K562 (cell line): ENCODE measurements around the gene OOSP2. TPM values are rescaled to one million over a fixed set of nuclear protein-coding genes. Genes with fewer than 3 reads are reported as not detected.

ENCODE experiments used
- ARHGAP35 ChIP-seq: fragments of 450-650 bp; IDR thresholded peaks from 2 replicates; pipeline ENCODE4 v1.6.1; 2018; ENCODE audit not compliant: partially characterized antibody
- BRCA1 ChIP-seq, 2 experiments: fragments of 450-650 bp in 1 of 2; sonication (generic) in 1 of 2; formaldehyde crosslinking in 1 of 2; IDR thresholded peaks; 2 replicates each; pipeline versions ENCODE4 v1.5.0 to v1.6.1; 2017 to 2020; ENCODE audit warnings: mild to moderate bottlenecking in 1 of 2, missing genetic modification reagents in 1 of 2
- CUX1 ChIP-seq: fragments of 200-800 bp; sonication (Bioruptor generic); IDR thresholded peaks from 2 replicates; pipeline ENCODE4 v1.6.1; 2016; ENCODE audit warnings: missing genetic modification characterization, missing compliant biosample characterization
- HCFC1 ChIP-seq: IDR thresholded peaks from 2 replicates; pipeline ENCODE4 v1.6.1; 2012; ENCODE audit warnings: low read depth, low read length, improper control_type of control experiment
- KDM1A ChIP-seq, 2 experiments: fragments of 450-650 bp; IDR thresholded peaks; 2 replicates each; pipeline ENCODE4 v1.6.1; 2016; ENCODE audit warnings: mild to moderate bottlenecking in 2 of 2
- MGA ChIP-seq: fragments of 450-650 bp; IDR thresholded peaks from 2 replicates; pipeline ENCODE4 v1.6.1; 2016; ENCODE audit warnings: mild to moderate bottlenecking, moderate library complexity
- NCOA2 ChIP-seq, 2 experiments: fragments of 450-650 bp; IDR thresholded peaks; 2 replicates each; pipeline ENCODE4 v1.6.1; 2018; ENCODE audit warnings: mild to moderate bottlenecking in 2 of 2, moderate library complexity in 1 of 2; ENCODE audit not compliant: partially characterized antibody in 2 of 2
- SETDB1 ChIP-seq: IDR thresholded peaks from one replicate; pipeline ENCODE4 v1.6.1; 2012; ENCODE audit warnings: low read length, control low read depth, inconsistent platforms
- SMAD4 ChIP-seq: fragments of 250-450 bp; sonication (Bioruptor Pico); conservative IDR thresholded peaks from 2 replicates; pipeline ENCODE4 v1.8.0; 2021; ENCODE audit warnings: inconsistent platforms, mild to moderate bottlenecking, moderate library complexity
- YY1 ChIP-seq, 3 experiments: IDR thresholded peaks; 2 replicates each; pipeline ENCODE4 v1.6.1; 2011; ENCODE audit warnings: low read length in 2 of 3, mild to moderate bottlenecking in 2 of 3, moderate library complexity in 2 of 3, borderline replicate concordance in 1 of 3, control low read depth in 1 of 3, low read depth in 1 of 3; ENCODE audit not compliant: insufficient read depth in 3 of 3, insufficient replicate concordance in 2 of 3, control insufficient read depth in 1 of 3, insufficient read length in 1 of 3; ENCODE audit errors: extremely low read depth in 1 of 3
- ZNF766 ChIP-seq: fragments of 200-800 bp; sonication (Bioruptor generic); conservative IDR thresholded peaks from 2 replicates; pipeline ENCODE4 v1.6.1; 2016; ENCODE audit warnings: missing genetic modification characterization, missing compliant biosample characterization
- polyA plus RNA-seq, 8 experiments: library from polyadenylated mRNA; depleted of rRNA in 4 of 8; stranded (reverse) in 5 of 8; unstranded in 3 of 8; fragments of >200 nt; fragmentation: Nextera tagmentation in 2 of 8; fragmentation: Illumina TruSeq in 1 of 8; extraction: Ambion mirVana in 2 of 8; extraction: Trizol in 1 of 8; gene quantifications; 2 replicates each; pipeline versions ENCODE4 v1.2.1 to v1.2.3, GENCODE V29; 2011 to 2014; ENCODE audit warnings: inconsistent platforms in 1 of 8, missing spikeins in 1 of 8
- total RNA-seq, 7 experiments: library from RNA; depleted of rRNA in 6 of 7; stranded (reverse); fragments of >200 nt in 6 of 7; fragmentation: Illumina TruSeq in 2 of 7; extraction: Trizol in 2 of 7; gene quantifications; 2 replicates each; pipeline versions ENCODE4 v1.2.1 to v1.2.3, GENCODE V29; 2011 to 2021; ENCODE audit warnings: low replicate concordance in 1 of 7

OOSP2 gene
- total and polyA plus RNA-seq, 9 of the 15 experiments (the other 6 are each of a cell fraction or from before 2014, with no cell fraction given) = 0.14 to 1.5 (median 0.32) TPM; not detected in 4

GRCh38 chr11:60085909-60086308 is 45.7 kb downstream of the OOSP2 start (continued):
- TF ChIP-seq MGA (0 out of 2 replicates have a peak, but pooled peaks have one; percentile 49), SETDB1 (no peak), KDM1A (IDR thresholded peaks at IDR 0.05) (peak in 1 of 2 experiments; percentile 32; a peak in 1 of 4 replicates), BRCA1 (IDR thresholded peaks at IDR 0.05) (no peak), BRCA1 (CRISPR knock-in tag; IDR thresholded peaks at IDR 0.05) (no peak), NCOA2 (IDR thresholded peaks at IDR 0.05; ENCODE audit: partially characterized antibody in 2 of 2) (no peak), HCFC1 (no peak), YY1 (IDR thresholded peaks at IDR 0.05; ENCODE audit: borderline replicate concordance in 1 of 3, control insufficient read depth in 1 of 3, extremely low read depth in 1 of 3, insufficient read depth in 3 of 3, insufficient read length in 1 of 3, insufficient replicate concordance in 2 of 3, low read depth in 1 of 3, low read length in 2 of 3) (no peak), SMAD4 (CRISPR knock-in tag) (no peak), CUX1 (no peak), ARHGAP35 (no peak), ZNF766 (CRISPR knock-in tag) (no peak)
